Hepatic stellate cell (primary cell): ENCODE data around the gene FER1L5.
A peak's percentile ranks its signal among the peaks of the same experiment; 100 is the strongest.

ENCODE experiments used
- DNase-seq: peaks from one replicate; pipeline ENCODE4 v3.0.0; 2011; ENCODE audit warnings: low spot score

The FER1L5 gene

GRCh38 chr2:96680561-96681141 is 38.1 kb downstream of the FER1L5 start:
- no peak for DNase-seq

GRCh38 chr2:96681540-96681939 is 39.0 kb downstream of the FER1L5 start:
- DNase-seq, result no peak

- no peak for DNase-seq
Observed at GRCh38 chr2:96683307-96683706, 40.7 kb downstream of the FER1L5 start.

- DNase-seq, result no peak
Observed at GRCh38 chr2:96683972-96684820, 41.6 kb downstream of the FER1L5 start.

GRCh38 chr2:96684883-96685576 is 42.5 kb downstream of the FER1L5 start:
- no peak for DNase-seq

GRCh38 chr2:96685577-96686459 is 43.3 kb downstream of the FER1L5 start:
- peak; percentile 36 for DNase-seq

- DNase-seq, result no peak
Observed at GRCh38 chr2:96687266-96687665, 44.7 kb downstream of the FER1L5 start.

- DNase-seq, result no peak
Observed at GRCh38 chr2:96687711-96688640, 45.4 kb downstream of the FER1L5 start.

- no peak for DNase-seq
Observed at GRCh38 chr2:96688649-96689430, 46.3 kb downstream of the FER1L5 start.

GRCh38 chr2:96689431-96689991 is 46.9 kb downstream of the FER1L5 start:
- DNase-seq, result no peak

- DNase-seq, result no peak
Observed at GRCh38 chr2:96690306-96691021, 47.9 kb downstream of the FER1L5 start.

- no peak for DNase-seq
Observed at GRCh38 chr2:96691022-96691612, 48.6 kb downstream of the FER1L5 start.

- DNase-seq, result no peak
Observed at GRCh38 chr2:96692094-96692971, 49.8 kb downstream of the FER1L5 start.

- DNase-seq, result no peak
Observed at GRCh38 chr2:96693286-96694200, 51.0 kb downstream of the FER1L5 start.

GRCh38 chr2:96694279-96694678 is 51.7 kb downstream of the FER1L5 start:
- DNase-seq, result no peak

GRCh38 chr2:96694816-96695455 is 52.4 kb downstream of the FER1L5 start:
- no peak for DNase-seq
